GM19043 (cell line): ENCODE measurements around the gene AVPR1A.

Experiments used
- ATAC-seq: cut with Tn5 transposase; IDR thresholded peaks from one replicate; pipeline ENCODE4 v1.9.1; 2021; ENCODE audit warnings: low read depth; ENCODE audit not compliant: unreplicated experiment

AVPR1A gene

DNA sequence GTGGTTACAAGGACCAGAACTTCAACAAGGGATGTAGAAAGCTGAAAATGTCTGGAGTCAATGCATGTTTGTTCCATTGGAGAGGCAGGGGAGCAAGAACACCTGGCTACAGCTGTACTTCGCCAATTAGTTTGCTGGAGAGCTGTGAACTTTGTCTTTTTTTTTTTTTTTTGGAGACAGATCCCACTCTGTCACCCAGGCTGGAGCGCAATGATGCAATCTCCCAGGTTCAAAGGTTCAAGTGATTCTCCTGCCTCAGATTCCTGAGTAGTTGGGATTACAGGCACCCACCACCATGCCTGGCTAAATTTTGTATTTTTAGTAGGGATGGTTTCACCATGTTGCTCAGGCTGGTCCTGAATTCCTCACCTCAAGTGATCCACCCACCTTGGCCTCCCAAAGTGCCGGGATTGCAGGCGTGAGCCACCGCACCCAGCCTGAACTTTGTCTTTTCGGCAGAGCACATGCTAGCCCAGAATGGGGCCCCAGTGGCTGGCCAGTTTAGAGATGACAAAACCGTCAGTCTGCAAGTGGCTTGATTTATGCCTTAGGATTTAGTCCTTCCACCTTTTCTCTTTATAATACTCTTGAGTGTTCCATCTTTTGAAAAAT, 55.5 kb downstream of the AVPR1A start:
- no peak for ATAC-seq

DNA sequence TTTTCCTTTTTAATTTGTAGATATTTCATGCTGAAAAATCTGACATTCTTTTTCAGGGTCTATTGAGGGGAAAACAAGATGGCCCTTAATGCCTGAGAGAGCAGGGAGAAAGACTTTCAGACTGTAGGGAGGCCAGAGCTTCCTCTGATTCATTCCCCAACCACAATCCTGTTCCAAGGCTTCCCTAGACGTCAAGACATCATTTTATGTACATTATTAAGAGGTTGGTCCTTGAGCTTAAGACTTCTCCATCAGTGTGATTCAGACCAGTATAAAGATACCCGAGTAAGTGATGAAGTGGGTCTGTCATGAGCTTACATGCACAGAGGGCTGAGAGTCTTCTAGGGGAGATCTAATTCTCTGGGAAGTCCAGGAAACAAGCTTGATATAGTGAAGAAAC, 57.3 kb downstream of the AVPR1A start:
- no peak for ATAC-seq

DNA sequence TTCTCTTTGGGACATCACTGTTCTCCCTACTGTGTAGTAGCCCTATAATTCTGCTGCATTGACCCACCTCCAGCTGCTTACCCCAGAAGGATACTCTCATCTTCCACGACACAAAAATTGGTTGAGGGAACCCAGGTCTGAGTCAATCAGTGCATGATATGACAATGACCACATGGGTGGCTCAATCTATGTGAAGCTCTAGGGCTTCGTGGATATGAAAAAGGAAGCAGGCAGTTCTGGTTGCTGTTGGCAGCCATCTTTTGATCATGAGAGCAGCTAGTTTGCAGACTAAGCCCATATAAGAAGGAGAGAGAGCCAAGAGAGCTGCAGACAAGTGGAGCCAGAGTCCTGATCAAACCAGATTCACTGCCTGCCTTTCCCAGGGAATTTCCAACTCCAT, 57.9 kb downstream of the AVPR1A start:
- ATAC-seq = no peak
